Measurements from ENCODE around the gene TM9SF3. TPM values are rescaled to one million over a fixed set of nuclear protein-coding genes. Genes with fewer than 3 reads are reported as not detected.

Gene TM9SF3
- total RNA-seq, 1 experiment from 2014 or later: 125 TPM

- ChIA-PET POLR2A (ENCODE audit: low non-redundant PET) (no interaction called here), CTCF (no interaction called here)
- Histone ChIP-seq H3K9me3 (ENCODE audit: low read depth, low read length, poor library complexity, severe bottlenecking) (no peaks in the 10 kb centered on the region), H3K4me1 (ENCODE audit: insufficient read depth, low read length, poor library complexity, severe bottlenecking) (no peaks in the 10 kb centered on the region), H3K27ac (ENCODE audit: low read depth, low read length, poor library complexity, severe bottlenecking) (no peak overlapping the region), H3K27me3 (replicated peaks; ENCODE audit: insufficient read depth, low read depth, low read length, poor library complexity) (no peaks in the 10 kb centered on the region), H3K36me3 (ENCODE audit: insufficient read depth, low read length, poor library complexity, severe bottlenecking) (no peaks in the 10 kb centered on the region), H3K4me3 (ENCODE audit: low read depth, low read length, poor library complexity, severe bottlenecking) (no peak overlapping the region)
- peak; percentile 6 for DNase-seq (ENCODE audit: low spot score)
- no peak for TF ChIP-seq EZH2 (IDR thresholded peaks at IDR 0.05; ENCODE audit: borderline replicate concordance, low read depth, low read length, poor library complexity, severe bottlenecking)
- TF ChIP-seq, protein P1, sequence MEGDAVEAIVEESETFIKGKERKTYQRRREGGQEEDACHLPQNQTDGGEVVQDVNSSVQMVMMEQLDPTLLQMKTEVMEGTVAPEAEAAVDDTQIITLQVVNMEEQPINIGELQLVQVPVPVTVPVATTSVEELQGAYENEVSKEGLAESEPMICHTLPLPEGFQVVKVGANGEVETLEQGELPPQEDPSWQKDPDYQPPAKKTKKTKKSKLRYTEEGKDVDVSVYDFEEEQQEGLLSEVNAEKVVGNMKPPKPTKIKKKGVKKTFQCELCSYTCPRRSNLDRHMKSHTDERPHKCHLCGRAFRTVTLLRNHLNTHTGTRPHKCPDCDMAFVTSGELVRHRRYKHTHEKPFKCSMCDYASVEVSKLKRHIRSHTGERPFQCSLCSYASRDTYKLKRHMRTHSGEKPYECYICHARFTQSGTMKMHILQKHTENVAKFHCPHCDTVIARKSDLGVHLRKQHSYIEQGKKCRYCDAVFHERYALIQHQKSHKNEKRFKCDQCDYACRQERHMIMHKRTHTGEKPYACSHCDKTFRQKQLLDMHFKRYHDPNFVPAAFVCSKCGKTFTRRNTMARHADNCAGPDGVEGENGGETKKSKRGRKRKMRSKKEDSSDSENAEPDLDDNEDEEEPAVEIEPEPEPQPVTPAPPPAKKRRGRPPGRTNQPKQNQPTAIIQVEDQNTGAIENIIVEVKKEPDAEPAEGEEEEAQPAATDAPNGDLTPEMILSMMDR (conservative IDR thresholded peaks at IDR 0.05; ENCODE audit: low read depth, low read length): no peak
- BruUV-seq (replicated peaks): no TSS peak
- intact Hi-C loops (cut with micrococcal nuclease; ENCODE audit: unreplicated experiment): no loop called here
These were observed 31.8 kb upstream of the TM9SF3 start for GRCh38 chr10:96618653-96619052.

- no peak for DNase-seq (ENCODE audit: low spot score)
- Histone ChIP-seq H3K4me3 (ENCODE audit: low read depth, low read length, poor library complexity, severe bottlenecking) (no peak overlapping the region), H3K36me3 (ENCODE audit: insufficient read depth, low read length, poor library complexity, severe bottlenecking) (no peaks in the 10 kb centered on the region), H3K9me3 (ENCODE audit: low read depth, low read length, poor library complexity, severe bottlenecking) (no peaks in the 10 kb centered on the region), H3K4me1 (ENCODE audit: insufficient read depth, low read length, poor library complexity, severe bottlenecking) (no peaks in the 10 kb centered on the region), H3K27ac (ENCODE audit: low read depth, low read length, poor library complexity, severe bottlenecking) (no peak overlapping the region), H3K27me3 (replicated peaks; ENCODE audit: insufficient read depth, low read depth, low read length, poor library complexity) (no peaks in the 10 kb centered on the region)
- no TSS peak for BruUV-seq (replicated peaks)
- intact Hi-C loops (cut with micrococcal nuclease; ENCODE audit: unreplicated experiment): no loop called here
- ChIA-PET CTCF (no interaction called here), POLR2A (ENCODE audit: low non-redundant PET) (no interaction called here)
- TF ChIP-seq EZH2 (IDR thresholded peaks at IDR 0.05; ENCODE audit: borderline replicate concordance, low read depth, low read length, poor library complexity, severe bottlenecking): no peak
- TF ChIP-seq, protein P1 (conservative IDR thresholded peaks at IDR 0.05; ENCODE audit: low read depth, low read length): no peak
These were observed 30.1 kb upstream of the TM9SF3 start for GRCh38 chr10:96616961-96617360.

- no peak overlapping the region for H3K27ac ChIP-seq (ENCODE audit: low read depth, low read length, poor library complexity, severe bottlenecking)
- no TSS peak for BruUV-seq (replicated peaks)
These were observed 27.7 kb upstream of the TM9SF3 start for GRCh38 chr10:96614515-96614914.

More at GRCh38 chr10:96614515-96614914, 27.7 kb upstream of the TM9SF3 start:
- peak; percentile 41 for DNase-seq (ENCODE audit: low spot score)
- Histone ChIP-seq H3K4me1 (ENCODE audit: insufficient read depth, low read length, poor library complexity, severe bottlenecking) (no peaks in the 10 kb centered on the region), H3K27me3 (replicated peaks; ENCODE audit: insufficient read depth, low read depth, low read length, poor library complexity) (no peaks in the 10 kb centered on the region), H3K36me3 (ENCODE audit: insufficient read depth, low read length, poor library complexity, severe bottlenecking) (no peaks in the 10 kb centered on the region), H3K4me3 (ENCODE audit: low read depth, low read length, poor library complexity, severe bottlenecking) (no peak overlapping the region), H3K9me3 (ENCODE audit: low read depth, low read length, poor library complexity, severe bottlenecking) (no peaks in the 10 kb centered on the region)
- ChIA-PET POLR2A (ENCODE audit: low non-redundant PET) (no interaction called here), CTCF (no interaction called here)
- TF ChIP-seq, protein P1 (conservative IDR thresholded peaks at IDR 0.05; ENCODE audit: low read depth, low read length): no peak
- no peak for TF ChIP-seq EZH2 (IDR thresholded peaks at IDR 0.05; ENCODE audit: borderline replicate concordance, low read depth, low read length, poor library complexity, severe bottlenecking)
- intact Hi-C loops (cut with micrococcal nuclease; ENCODE audit: unreplicated experiment): no loop called here

All from A673 (cell line).